ENCODE measurements around the gene NDUFB8.

GRCh38 chr10:100567249-100567648 is 37.6 kb upstream of the NDUFB8 start:
- TF ChIP-seq CTCF (IDR thresholded peaks at IDR 0.05), result no peak
- TF ChIP-seq POLR2A (IDR thresholded peaks at IDR 0.05), result no peak

Measured in esophagus squamous epithelium (tissue), 4 donors.